ENCODE measurements around the gene TCF7L1. TPM values are rescaled to one million over a fixed set of nuclear protein-coding genes. Genes with fewer than 3 reads are reported as not detected.

Gene TCF7L1
- total and polyA plus RNA-seq, 2 experiments from 2014 or later: 0.65 to 1.8 TPM

DNA sequence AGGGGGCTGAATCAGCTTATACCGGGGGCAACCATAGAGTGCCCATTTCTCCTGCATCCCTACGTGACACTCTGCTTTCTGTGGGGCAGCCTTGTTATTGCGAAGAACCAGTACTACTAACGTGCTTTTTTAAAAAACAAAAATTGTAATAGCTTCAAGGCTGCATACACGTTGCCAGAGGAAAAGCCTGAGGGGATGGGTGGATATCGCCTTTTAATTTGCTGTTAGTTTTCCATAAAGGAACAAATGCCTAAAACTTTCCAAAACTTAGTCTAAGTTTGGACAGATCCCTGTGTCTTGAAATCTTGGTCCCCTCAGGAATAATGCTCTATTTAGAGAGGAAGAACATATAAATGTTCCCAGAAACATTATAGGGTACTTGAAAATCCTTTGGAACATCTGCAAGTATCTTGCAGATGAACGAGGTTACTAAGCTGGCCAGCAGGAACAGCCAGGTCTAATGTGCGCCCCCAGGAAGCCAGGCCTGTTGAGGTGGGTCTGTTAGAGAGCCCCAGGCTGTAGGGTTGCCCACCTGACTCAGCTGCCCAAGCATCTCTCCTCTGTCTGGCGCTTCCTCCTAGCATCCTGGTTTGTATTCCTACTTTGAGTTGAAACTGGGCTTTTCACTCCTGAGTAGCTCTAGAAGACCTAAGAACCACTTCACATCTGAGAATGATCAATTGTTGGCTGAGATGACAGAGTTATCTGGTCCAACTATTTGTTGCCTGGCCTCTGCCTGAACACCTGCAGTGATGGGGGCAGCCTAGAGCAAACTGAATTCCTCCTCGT is 97.7 kb downstream of the TCF7L1 start:
- H2AFZ ChIP-seq: no peak overlapping the region
- no peaks in the 10 kb centered on the region; the same call in none of the 2 replicates for H4K20me1 ChIP-seq (ENCODE audit: insufficient read depth)
- H3F3A ChIP-seq (ENCODE audit: insufficient read depth): no peaks in the 10 kb centered on the region
- no peaks in the 10 kb centered on the region for H3K36me3 ChIP-seq (ENCODE audit: low read depth)
- no peak overlapping the region for H3K4me2 ChIP-seq (ENCODE audit: unreplicated experiment)
- no peaks in the 10 kb centered on the region for H3K4me1 ChIP-seq (ENCODE audit: insufficient read depth)
- H3K27ac ChIP-seq: no peak overlapping the region
- DNase-seq: no peak
- H3K9me2 ChIP-seq (ENCODE audit: insufficient read depth): no peaks in the 10 kb centered on the region
- H3K79me2 ChIP-seq (ENCODE audit: insufficient read depth): peaks cover 13% of the 10 kb centered on the region; the same call in 1 of the 2 replicates
- H3K4me3 ChIP-seq: no peak overlapping the region
- in situ Hi-C loops (cut with MboI): no loop called here
- no peak overlapping the region for H3K9ac ChIP-seq
- WGBS, 2 experiments (ENCODE audit: low coverage in 1 of 2, low lambda C conversion rate in 2 of 2, missing lambda C conversion rate in 2 of 2): 48 to 55% methylated on average over 10 of the region's 10 CpGs
- H3K27me3 ChIP-seq (replicated peaks; ENCODE audit: insufficient read depth): no peaks in the 10 kb centered on the region
- no peaks in the 10 kb centered on the region for H3K9me3 ChIP-seq (ENCODE audit: low read depth)
- no peak for TF ChIP-seq EZH2 (IDR thresholded peaks at IDR 0.05; ENCODE audit: insufficient read depth, poor library complexity, severe bottlenecking)

- 78 to 80% methylated on average over 6 of the region's 6 CpGs for WGBS, 2 experiments (ENCODE audit: low coverage in 1 of 2, low lambda C conversion rate in 2 of 2, missing lambda C conversion rate in 2 of 2)
Observed at GRCh38 chr2:85231468-85231805, 98.2 kb downstream of the TCF7L1 start.

GRCh38 chr2:85231952-85232351 is 98.8 kb downstream of the TCF7L1 start:
- TF ChIP-seq EZH2phosphoT487 (IDR thresholded peaks at IDR 0.05; ENCODE audit: insufficient read depth, low read depth): no peak
- TF ChIP-seq EZH2 (IDR thresholded peaks at IDR 0.05; ENCODE audit: insufficient read depth, poor library complexity, severe bottlenecking): no peak
- Histone ChIP-seq H2AFZ (no peak overlapping the region), H3F3A (ENCODE audit: insufficient read depth) (no peaks in the 10 kb centered on the region), H3K79me2 (ENCODE audit: insufficient read depth) (peaks cover 3% of the 10 kb centered on the region; the same call in 1 of the 2 replicates), H3K4me3 (no peak overlapping the region), H3K9me2 (ENCODE audit: insufficient read depth) (no peaks in the 10 kb centered on the region), H4K20me1 (ENCODE audit: insufficient read depth) (no peaks in the 10 kb centered on the region; the same call in none of the 2 replicates), H3K4me2 (ENCODE audit: unreplicated experiment) (no peak overlapping the region), H3K9me3 (ENCODE audit: low read depth) (no peaks in the 10 kb centered on the region), H3K9ac (no peak overlapping the region), H3K27ac (no peak overlapping the region), H3K27me3 (replicated peaks; ENCODE audit: insufficient read depth) (no peaks in the 10 kb centered on the region), H3K36me3 (ENCODE audit: low read depth) (no peaks in the 10 kb centered on the region), H3K4me1 (ENCODE audit: insufficient read depth) (no peaks in the 10 kb centered on the region)
- 82 to 87% methylated on average over 10 of the region's 10 CpGs for WGBS, 2 experiments (ENCODE audit: low coverage in 1 of 2, low lambda C conversion rate in 2 of 2, missing lambda C conversion rate in 2 of 2)
- DNase-seq: no peak
- in situ Hi-C loops (cut with MboI): no loop called here

More at GRCh38 chr2:85231468-85231805, 98.2 kb downstream of the TCF7L1 start:
- Histone ChIP-seq H3K36me3 (ENCODE audit: low read depth) (no peaks in the 10 kb centered on the region), H3K9me2 (ENCODE audit: insufficient read depth) (no peaks in the 10 kb centered on the region), H3K9ac (no peak overlapping the region), H4K20me1 (ENCODE audit: insufficient read depth) (no peaks in the 10 kb centered on the region; the same call in none of the 2 replicates), H2AFZ (no peak overlapping the region), H3K79me2 (ENCODE audit: insufficient read depth) (peaks cover 8% of the 10 kb centered on the region; the same call in 1 of the 2 replicates), H3K9me3 (ENCODE audit: low read depth) (no peaks in the 10 kb centered on the region), H3F3A (ENCODE audit: insufficient read depth) (no peaks in the 10 kb centered on the region), H3K4me3 (no peak overlapping the region), H3K4me1 (ENCODE audit: insufficient read depth) (no peaks in the 10 kb centered on the region), H3K27me3 (replicated peaks; ENCODE audit: insufficient read depth) (no peaks in the 10 kb centered on the region), H3K4me2 (ENCODE audit: unreplicated experiment) (no peak overlapping the region), H3K27ac (no peak overlapping the region)
- TF ChIP-seq EZH2phosphoT487 (IDR thresholded peaks at IDR 0.05; ENCODE audit: insufficient read depth, low read depth): no peak
- no peak for TF ChIP-seq EZH2 (IDR thresholded peaks at IDR 0.05; ENCODE audit: insufficient read depth, poor library complexity, severe bottlenecking)
- DNase-seq: no peak
- in situ Hi-C loops (cut with MboI): no loop called here

DNA sequence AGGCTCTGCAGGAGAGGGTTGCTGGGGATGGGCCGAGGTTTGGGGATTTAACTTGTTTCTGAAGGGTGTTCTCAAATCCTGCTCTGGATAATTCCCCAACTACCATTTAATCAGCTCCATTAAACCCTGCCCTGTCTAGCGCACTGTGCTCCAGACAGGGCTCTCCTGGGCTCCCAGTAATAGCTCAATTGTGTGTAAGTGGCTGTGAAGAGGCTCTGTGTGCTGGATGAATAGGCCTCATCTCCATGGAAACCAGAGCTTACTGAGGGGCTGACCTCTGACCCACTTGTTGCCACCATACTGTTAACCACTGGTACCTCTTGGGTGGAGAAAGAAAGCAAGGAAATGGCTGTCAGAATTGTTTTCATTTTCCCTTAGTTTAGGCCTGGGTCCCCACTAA is 101.7 kb downstream of the TCF7L1 start:
- Histone ChIP-seq H3K27ac (no peak overlapping the region), H3K9me3 (ENCODE audit: low read depth) (no peaks in the 10 kb centered on the region), H3K79me2 (ENCODE audit: insufficient read depth) (no peaks in the 10 kb centered on the region), H3F3A (ENCODE audit: insufficient read depth) (no peaks in the 10 kb centered on the region), H3K27me3 (replicated peaks; ENCODE audit: insufficient read depth) (no peaks in the 10 kb centered on the region), H3K4me3 (no peak overlapping the region), H4K20me1 (ENCODE audit: insufficient read depth) (no peaks in the 10 kb centered on the region; the same call in 1 of the 2 replicates), H3K4me2 (ENCODE audit: unreplicated experiment) (no peak overlapping the region), H2AFZ (no peak overlapping the region), H3K9me2 (ENCODE audit: insufficient read depth) (no peaks in the 10 kb centered on the region), H3K9ac (no peak overlapping the region), H3K4me1 (ENCODE audit: insufficient read depth) (no peaks in the 10 kb centered on the region), H3K36me3 (ENCODE audit: low read depth) (no peaks in the 10 kb centered on the region)
- in situ Hi-C loops (cut with MboI): no loop called here
- DNase-seq: no peak
- TF ChIP-seq EZH2 (IDR thresholded peaks at IDR 0.05; ENCODE audit: insufficient read depth, poor library complexity, severe bottlenecking): no peak
- no peak for TF ChIP-seq EZH2phosphoT487 (IDR thresholded peaks at IDR 0.05; ENCODE audit: insufficient read depth, low read depth)
- 98 to 100% methylated on average over 2 of the region's 2 CpGs for WGBS, 2 experiments (ENCODE audit: low coverage in 1 of 2, low lambda C conversion rate in 2 of 2, missing lambda C conversion rate in 2 of 2)

All from GM23248 (cell line).